Measurements from ENCODE around the gene SELENOS.

Gene SELENOS

DNA sequence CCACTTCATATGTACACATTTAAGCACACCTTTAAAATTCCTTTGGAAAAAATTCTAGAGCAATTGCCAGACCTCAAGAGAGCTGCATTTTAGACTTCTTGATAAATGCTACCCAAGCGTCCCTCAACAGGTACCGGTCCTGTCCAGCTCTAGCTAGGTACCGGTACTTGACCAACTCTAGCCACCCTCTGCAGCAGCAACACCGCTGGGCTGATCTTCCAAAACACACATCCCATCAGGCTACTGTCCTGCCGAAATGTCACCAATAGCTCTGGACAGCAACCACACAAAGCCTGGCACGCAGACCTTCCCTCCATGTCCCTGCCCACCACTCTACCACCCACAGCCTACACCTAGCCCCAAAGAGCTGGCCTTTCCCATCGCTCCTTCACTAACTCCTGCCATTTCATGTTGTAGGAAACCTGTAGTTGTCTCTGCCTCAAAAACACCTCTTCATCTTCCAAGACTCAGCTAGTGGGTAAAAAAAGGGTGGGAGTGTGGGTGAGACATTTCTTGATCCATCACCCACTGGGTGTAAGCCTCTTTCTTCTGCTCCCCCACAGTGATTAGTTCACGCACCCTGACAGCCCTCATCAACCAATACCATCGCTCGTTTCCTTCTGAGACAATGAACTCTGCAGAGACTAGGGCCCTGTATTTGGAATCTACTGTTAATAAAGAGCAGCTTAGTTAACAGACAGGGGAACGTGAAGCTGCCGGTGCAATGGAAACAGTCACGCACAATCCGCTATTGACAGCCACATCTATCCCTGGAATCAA, 32.2 kb downstream of the SELENOS start:
- Histone ChIP-seq H3K9me3 (no peaks in the 10 kb centered on the region), H3K4me3 (ENCODE audit: low read depth, low read length) (no peak overlapping the region), H3K4me1 (peaks cover 5% of the 10 kb centered on the region), H3K27me3 (no peaks in the 10 kb centered on the region), H3K36me3 (peaks cover 49% of the 10 kb centered on the region)
- no peak for DNase-seq
- no peak for TF ChIP-seq CTCF (IDR thresholded peaks at IDR 0.05; ENCODE audit: low read depth, low read length)

DNA sequence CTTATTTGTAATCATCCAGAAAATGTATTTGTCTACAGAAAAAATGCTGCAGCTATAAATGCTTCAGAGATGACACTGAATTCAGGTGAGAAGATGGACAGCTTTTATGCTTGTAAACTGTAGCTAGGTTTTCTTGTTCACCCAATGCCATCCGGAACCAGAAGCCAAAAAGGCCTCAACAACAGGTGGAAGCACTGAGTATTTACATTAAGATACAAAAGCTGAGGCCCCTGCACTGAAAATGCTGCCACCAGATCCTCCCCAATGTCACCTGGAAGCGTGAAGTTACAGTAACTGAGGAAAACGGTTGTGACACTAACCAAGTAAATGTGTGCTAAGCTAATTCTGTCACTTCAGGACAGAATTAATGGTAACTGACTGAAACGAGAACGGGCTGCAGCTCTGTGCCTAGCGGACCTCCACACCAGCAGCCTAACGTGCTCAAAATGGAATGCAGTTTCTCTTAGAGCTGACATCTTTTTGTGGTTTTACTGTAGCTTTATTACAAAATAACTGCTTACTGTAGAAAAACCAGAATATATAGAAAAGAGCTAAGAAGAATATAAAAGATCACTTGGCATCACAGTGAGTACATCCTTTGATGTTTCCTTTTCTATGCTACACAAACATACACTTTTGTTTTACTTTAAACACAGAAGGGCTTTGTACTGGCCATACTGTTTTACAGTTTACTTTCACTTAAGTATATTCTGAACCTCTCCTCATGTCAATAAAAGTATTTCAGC, 33.1 kb downstream of the SELENOS start:
- H3K4me1 ChIP-seq, result peaks cover 5% of the 10 kb centered on the region
- no peaks in the 10 kb centered on the region for H3K9me3 ChIP-seq
- no peak for TF ChIP-seq CTCF (IDR thresholded peaks at IDR 0.05; ENCODE audit: low read depth, low read length)
- H3K4me3 ChIP-seq (ENCODE audit: low read depth, low read length), result no peak overlapping the region
- no peaks in the 10 kb centered on the region for H3K27me3 ChIP-seq
- peaks cover 49% of the 10 kb centered on the region for H3K36me3 ChIP-seq
- no peak for DNase-seq

DNA sequence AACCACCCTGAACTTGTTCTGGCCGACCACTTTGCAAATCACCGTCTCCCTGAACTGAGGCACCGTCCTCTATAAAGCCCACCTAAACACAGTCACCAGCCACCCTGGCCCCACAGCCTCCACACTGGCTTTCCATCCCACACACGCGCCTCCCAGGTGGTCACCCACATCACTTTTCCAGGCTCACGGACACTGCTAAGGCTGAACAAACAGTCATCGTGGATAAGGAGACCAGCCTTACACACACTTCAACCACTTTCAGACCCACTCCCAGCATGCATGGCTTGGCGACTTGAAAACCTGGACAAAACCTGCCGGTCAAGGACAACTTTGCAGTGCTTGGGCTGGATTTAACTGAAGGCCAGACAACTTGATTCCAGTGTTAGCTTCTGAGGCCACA, 33.9 kb downstream of the SELENOS start:
- no peak for DNase-seq
- no peak for TF ChIP-seq CTCF (IDR thresholded peaks at IDR 0.05; ENCODE audit: low read depth, low read length)
- H3K4me3 ChIP-seq (ENCODE audit: low read depth, low read length), result no peak overlapping the region
- peaks cover 5% of the 10 kb centered on the region for H3K4me1 ChIP-seq
- H3K27me3 ChIP-seq, result no peaks in the 10 kb centered on the region
- peaks cover 50% of the 10 kb centered on the region for H3K36me3 ChIP-seq
- H3K9me3 ChIP-seq, result no peaks in the 10 kb centered on the region

DNA sequence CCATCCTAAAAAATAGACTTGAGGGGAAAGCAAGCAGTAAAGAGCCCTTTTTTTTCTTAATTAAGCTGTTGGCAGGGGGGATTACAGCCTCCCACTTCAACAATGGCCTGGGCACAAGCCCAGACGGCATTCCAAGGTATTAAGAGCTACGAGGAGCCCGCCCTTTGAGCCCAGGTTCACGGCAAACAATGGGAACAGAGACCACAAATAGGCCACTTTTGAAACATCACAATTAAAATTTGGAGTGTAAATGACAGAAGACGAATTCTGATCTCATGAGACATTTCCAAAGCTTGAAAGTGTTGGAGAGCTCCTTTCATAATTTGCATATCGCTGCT, 34.3 kb downstream of the SELENOS start:
- Histone ChIP-seq H3K36me3 (peaks cover 49% of the 10 kb centered on the region), H3K9me3 (no peaks in the 10 kb centered on the region), H3K27me3 (no peaks in the 10 kb centered on the region), H3K4me3 (ENCODE audit: low read depth, low read length) (no peak overlapping the region), H3K4me1 (peaks cover 5% of the 10 kb centered on the region)
- TF ChIP-seq CTCF (IDR thresholded peaks at IDR 0.05; ENCODE audit: low read depth, low read length), result no peak
- DNase-seq, result no peak

DNA sequence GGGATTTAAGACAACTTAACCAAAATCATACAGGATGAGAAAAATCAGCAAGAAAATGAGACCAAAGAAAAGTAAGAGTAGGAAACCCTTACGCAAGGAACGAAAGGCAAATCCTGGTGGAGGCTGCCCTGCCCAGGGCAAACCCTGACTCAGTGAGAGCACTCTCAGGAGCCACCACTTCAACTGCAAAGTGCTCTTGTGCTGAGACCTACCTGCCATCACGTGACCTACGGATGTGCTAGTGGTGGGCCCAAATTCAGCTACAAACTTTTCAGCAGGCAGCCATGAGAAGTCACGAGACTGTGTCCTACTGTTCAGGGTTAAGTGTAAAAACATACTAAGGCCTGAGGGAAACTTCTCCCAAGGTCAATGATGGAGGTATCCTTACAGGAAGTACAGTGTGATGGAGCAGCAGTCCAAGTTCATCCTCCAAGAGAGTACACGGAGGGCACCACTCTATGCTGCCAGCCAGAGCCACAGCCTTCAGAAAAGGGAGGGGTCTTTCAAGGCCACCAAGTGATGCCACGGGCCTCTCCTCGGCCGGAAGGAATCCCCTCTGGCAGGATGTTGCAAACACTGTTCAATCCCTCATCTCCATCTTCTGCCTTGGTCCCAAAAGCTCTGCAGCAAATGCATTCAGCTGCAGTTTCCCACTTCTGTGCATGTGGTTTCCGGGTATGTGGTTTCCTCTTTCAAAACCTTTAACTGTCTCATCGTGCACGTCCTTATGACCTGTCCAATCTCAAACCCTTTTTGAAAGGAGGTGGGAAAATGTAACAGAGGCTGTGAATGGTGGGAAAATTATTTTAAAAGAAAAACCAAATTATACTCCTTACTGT, 34.9 kb downstream of the SELENOS start:
- no peak for DNase-seq
- Histone ChIP-seq H3K36me3 (peaks cover 43% of the 10 kb centered on the region), H3K9me3 (no peaks in the 10 kb centered on the region), H3K4me1 (peaks cover 2% of the 10 kb centered on the region), H3K4me3 (ENCODE audit: low read depth, low read length) (no peak overlapping the region), H3K27me3 (no peaks in the 10 kb centered on the region)
- no peak for TF ChIP-seq CTCF (IDR thresholded peaks at IDR 0.05; ENCODE audit: low read depth, low read length)
